ENCODE results near the gene PRSS35. TPM values are rescaled to one million over a fixed set of nuclear protein-coding genes. Genes with fewer than 3 reads are reported as not detected.

Gene PRSS35
- total and polyA plus RNA-seq, 2 of the 13 experiments (the other 11 are each of a cell fraction or from before 2014, with no cell fraction given): not detected

GRCh38 chr6:83464381-83465140 is 47.8 kb upstream of the PRSS35 start (continued):
- TF ChIP-seq ZNF646 (CRISPR knock-in tag; IDR thresholded peaks at IDR 0.05): no peak
- TF ChIP-seq TBL1XR1 (IDR thresholded peaks at IDR 0.05; ENCODE audit: borderline replicate concordance, low read length, partially characterized antibody): no peak
- TF ChIP-seq DNMT1 (CRISPR knock-in tag; IDR thresholded peaks at IDR 0.05): no peak
- no peak for TF ChIP-seq CENPBD1 (CRISPR knock-in tag; IDR thresholded peaks at IDR 0.05; ENCODE audit: borderline replicate concordance, low read depth)

- BruUV-seq (replicated peaks): no TSS peak
- no peak overlapping the region for H3K27ac ChIP-seq (ENCODE audit: extremely low read length, insufficient read depth, low read length)
- FAIRE-seq: no peak
- 14% methylated on average over 6 of the region's 6 CpGs for WGBS (ENCODE audit: low lambda C conversion rate)
- no peaks in the 10 kb centered on the region for H4K20me1 ChIP-seq (ENCODE audit: insufficient read depth, low read length)
- H2AFZ ChIP-seq (ENCODE audit: low read length): no peak overlapping the region
- intact Hi-C loops (cut with micrococcal nuclease; ENCODE audit: unreplicated experiment): no loop called here
- no peak overlapping the region for H3K4me3 ChIP-seq (replicated peaks in 1 of 3; ENCODE audit: insufficient read depth in 1 of 3, low read depth in 2 of 3, low read length in 3 of 3)
- in situ Hi-C loops (cut with HindIII; ENCODE audit: extremely low pct_ligation_motif_present, low pct_unique_long_range_greater_than_20kb): no loop called here
- no peak for ATAC-seq
- H3K27me3 ChIP-seq (ENCODE audit: control insufficient read depth in 1 of 2, insufficient read depth in 2 of 2, low read length in 2 of 2): no peaks in the 10 kb centered on the region
- no peak overlapping the region for H3K9ac ChIP-seq (ENCODE audit: insufficient read depth, low read depth, low read length)
- no peak for DNase-seq (ENCODE audit: low spot score)
- no peaks in the 10 kb centered on the region for H3K9me3 ChIP-seq (ENCODE audit: low read length)
- H3K4me2 ChIP-seq (ENCODE audit: low read depth, low read length): no peak overlapping the region
- no peaks in the 10 kb centered on the region for H3K36me3 ChIP-seq (replicated peaks in 1 of 2; ENCODE audit: control insufficient read depth in 1 of 2, insufficient read depth in 2 of 2, low read length in 2 of 2)
- no peaks in the 10 kb centered on the region for H3K4me1 ChIP-seq (ENCODE audit: insufficient read depth, low read length)
- H3K79me2 ChIP-seq (ENCODE audit: insufficient read depth, low read length): no peaks in the 10 kb centered on the region
- CTCF ChIA-PET (ENCODE audit: low intra/inter-chr PET ratio, low total read pairs): no interaction called here
- POLR2A ChIA-PET: no interaction called here
- no peak for TF ChIP-seq ZNF382 (CRISPR knock-in tag; IDR thresholded peaks at IDR 0.05; ENCODE audit: borderline replicate concordance)
- TF ChIP-seq ZNF615 (CRISPR knock-in tag; IDR thresholded peaks at IDR 0.05; ENCODE audit: borderline replicate concordance): no peak
- no peak for TF ChIP-seq HNRNPUL1 (IDR thresholded peaks at IDR 0.05; ENCODE audit: low read depth, low read length)
- no peak for TF ChIP-seq ATF3 (CRISPR knock-in tag; IDR thresholded peaks at IDR 0.05)
- no peak for TF ChIP-seq ZFP62 (CRISPR knock-in tag; IDR thresholded peaks at IDR 0.05)
- no peak for TF ChIP-seq CCAR2 (optimal IDR thresholded peaks at IDR 0.05; ENCODE audit: low read depth, low read length)
- no peak for TF ChIP-seq SP2 (CRISPR knock-in tag; IDR thresholded peaks at IDR 0.05)
- no peak for TF ChIP-seq ZFP36L1 (CRISPR knock-in tag; IDR thresholded peaks at IDR 0.05)
- TF ChIP-seq WIZ (CRISPR knock-in tag; IDR thresholded peaks at IDR 0.05): no peak
- no peak for TF ChIP-seq REPIN1 (CRISPR knock-in tag; IDR thresholded peaks at IDR 0.05; ENCODE audit: borderline replicate concordance, low read depth)
- no peak for TF ChIP-seq ZNF558 (CRISPR knock-in tag; IDR thresholded peaks at IDR 0.05; ENCODE audit: borderline replicate concordance)
These were observed 46.0 kb upstream of the PRSS35 start for GRCh38 chr6:83466328-83466727.

Measured in HepG2 (cell line).